Activated naive CD8-positive, alpha-beta T cell treated with anti-CD3 and anti-CD28 coated beads for 36 hours (primary cell): ENCODE data around the gene TTYH1. TPM values are rescaled to one million over a fixed set of nuclear protein-coding genes. Genes with fewer than 3 reads are reported as not detected.

Source experiments
- DNase-seq: peaks from one replicate; pipeline ENCODE4 v3.0.0; 2021
- H3K27ac Mint-ChIP-seq: one replicate; pipeline ENCODE4 v1.8.0; 2022; ENCODE audit warnings: mild to moderate bottlenecking, moderate library complexity, mixed read lengths
- H3K27me3 Mint-ChIP-seq: one replicate; pipeline ENCODE4 v1.8.0; 2022; ENCODE audit warnings: mild to moderate bottlenecking, mixed read lengths
- H3K36me3 Mint-ChIP-seq: one replicate; pipeline ENCODE4 v1.8.0; 2021; ENCODE audit warnings: mild to moderate bottlenecking, mixed read lengths
- H3K4me1 Mint-ChIP-seq: one replicate; pipeline ENCODE4 v1.8.0; 2021; ENCODE audit warnings: mixed read lengths
- H3K4me3 Mint-ChIP-seq: one replicate; pipeline ENCODE4 v1.8.0; 2022; ENCODE audit warnings: mild to moderate bottlenecking, moderate library complexity, mixed read lengths
- H3K9me3 Mint-ChIP-seq: one replicate; pipeline ENCODE4 v1.8.0; 2022; ENCODE audit warnings: mixed read lengths
- total RNA-seq, 2 experiments: library from RNA; stranded (reverse); gene quantifications; one replicate each; pipeline ENCODE4 v1.2.3, GENCODE V29; 2021

Gene TTYH1
- total RNA-seq, 2 experiments from 2014 or later: 0.98 to 1.8 TPM

- peaks cover 37% of the 10 kb centered on the region for H3K4me1 Mint-ChIP-seq
- no peaks in the 10 kb centered on the region for H3K9me3 Mint-ChIP-seq
- H3K27me3 Mint-ChIP-seq: no peaks in the 10 kb centered on the region
- DNase-seq: no peak
- H3K27ac Mint-ChIP-seq: no peak overlapping the region
- no peak overlapping the region for H3K4me3 Mint-ChIP-seq
- H3K36me3 Mint-ChIP-seq: peaks cover 31% of the 10 kb centered on the region
Measured at GRCh38 chr19:54453921-54454780, 38.9 kb downstream of the TTYH1 start.

- H3K4me1 Mint-ChIP-seq: peaks cover 37% of the 10 kb centered on the region
- no peak overlapping the region for H3K27ac Mint-ChIP-seq
- DNase-seq: no peak
- H3K36me3 Mint-ChIP-seq: peaks cover 26% of the 10 kb centered on the region
- no peaks in the 10 kb centered on the region for H3K9me3 Mint-ChIP-seq
- H3K27me3 Mint-ChIP-seq: no peaks in the 10 kb centered on the region
- no peak overlapping the region for H3K4me3 Mint-ChIP-seq
Measured at GRCh38 chr19:54454781-54455675, 39.8 kb downstream of the TTYH1 start.

- Mint-ChIP-seq H3K27ac (no peak overlapping the region), H3K4me3 (no peak overlapping the region), H3K4me1 (peaks cover 29% of the 10 kb centered on the region), H3K27me3 (no peaks in the 10 kb centered on the region), H3K36me3 (peaks cover 19% of the 10 kb centered on the region), H3K9me3 (no peaks in the 10 kb centered on the region)
- no peak for DNase-seq
Measured at GRCh38 chr19:54455786-54456422, 40.6 kb downstream of the TTYH1 start.

- H3K27ac Mint-ChIP-seq: no peak overlapping the region
- peaks cover 16% of the 10 kb centered on the region for H3K36me3 Mint-ChIP-seq
- H3K4me1 Mint-ChIP-seq: peaks cover 24% of the 10 kb centered on the region
- DNase-seq: no peak
- H3K4me3 Mint-ChIP-seq: no peak overlapping the region
- H3K9me3 Mint-ChIP-seq: no peaks in the 10 kb centered on the region
- no peaks in the 10 kb centered on the region for H3K27me3 Mint-ChIP-seq
Measured at GRCh38 chr19:54456423-54457373, 41.4 kb downstream of the TTYH1 start.

- H3K27ac Mint-ChIP-seq: peak overlapping the region; percentile 44
- peaks cover 24% of the 10 kb centered on the region for H3K4me1 Mint-ChIP-seq
- H3K9me3 Mint-ChIP-seq: no peaks in the 10 kb centered on the region
- no peaks in the 10 kb centered on the region for H3K27me3 Mint-ChIP-seq
- H3K4me3 Mint-ChIP-seq: no peak overlapping the region
- no peak for DNase-seq
- H3K36me3 Mint-ChIP-seq: peaks cover 19% of the 10 kb centered on the region
Measured at GRCh38 chr19:54457773-54458647, 42.7 kb downstream of the TTYH1 start.

- Mint-ChIP-seq H3K36me3 (peaks cover 15% of the 10 kb centered on the region), H3K9me3 (no peaks in the 10 kb centered on the region), H3K27ac (peak overlapping the region; percentile 44), H3K4me3 (no peak overlapping the region), H3K4me1 (peaks cover 19% of the 10 kb centered on the region), H3K27me3 (no peaks in the 10 kb centered on the region)
- DNase-seq: no peak
Measured at GRCh38 chr19:54458648-54459281, 43.5 kb downstream of the TTYH1 start.

GRCh38 chr19:54459282-54460229, 44.3 kb downstream of the TTYH1 start:
- H3K9me3 Mint-ChIP-seq: no peaks in the 10 kb centered on the region
- H3K36me3 Mint-ChIP-seq: peaks cover 15% of the 10 kb centered on the region
- DNase-seq: no peak
- no peak overlapping the region for H3K4me3 Mint-ChIP-seq
- peaks cover 26% of the 10 kb centered on the region for H3K4me1 Mint-ChIP-seq
- peak overlapping the region; percentile 38 for H3K27ac Mint-ChIP-seq
- no peaks in the 10 kb centered on the region for H3K27me3 Mint-ChIP-seq

- Mint-ChIP-seq H3K9me3 (peaks cover 1% of the 10 kb centered on the region), H3K4me1 (peaks cover 27% of the 10 kb centered on the region), H3K4me3 (no peak overlapping the region), H3K27ac (no peak overlapping the region), H3K27me3 (peaks cover 3% of the 10 kb centered on the region), H3K36me3 (peaks cover 15% of the 10 kb centered on the region)
- DNase-seq: no peak
Measured at GRCh38 chr19:54460230-54461005, 45.2 kb downstream of the TTYH1 start.

GRCh38 chr19:54461210-54461609, 45.9 kb downstream of the TTYH1 start:
- peaks cover 15% of the 10 kb centered on the region for H3K36me3 Mint-ChIP-seq
- peak overlapping the region; percentile 56 for H3K27ac Mint-ChIP-seq
- peaks cover 1% of the 10 kb centered on the region for H3K9me3 Mint-ChIP-seq
- H3K4me1 Mint-ChIP-seq: peaks cover 27% of the 10 kb centered on the region
- peak overlapping the region; percentile 70 for H3K4me3 Mint-ChIP-seq
- no peak for DNase-seq
- peaks cover 9% of the 10 kb centered on the region for H3K27me3 Mint-ChIP-seq

- Mint-ChIP-seq H3K4me1 (peaks cover 27% of the 10 kb centered on the region), H3K27ac (peak overlapping the region; percentile 76), H3K4me3 (peak overlapping the region; percentile 70), H3K27me3 (peaks cover 13% of the 10 kb centered on the region), H3K36me3 (peaks cover 15% of the 10 kb centered on the region), H3K9me3 (peaks cover 1% of the 10 kb centered on the region)
- no peak for DNase-seq
Measured at GRCh38 chr19:54461613-54462012, 46.3 kb downstream of the TTYH1 start.

- Mint-ChIP-seq H3K27me3 (peaks cover 16% of the 10 kb centered on the region), H3K4me1 (peaks cover 27% of the 10 kb centered on the region), H3K4me3 (peak overlapping the region; percentile 70), H3K27ac (peak overlapping the region; percentile 76), H3K36me3 (peaks cover 15% of the 10 kb centered on the region), H3K9me3 (peaks cover 1% of the 10 kb centered on the region)
- no peak for DNase-seq
Measured at GRCh38 chr19:54462047-54462654, 46.9 kb downstream of the TTYH1 start.
